Osteocyte (in vitro differentiated cells): ENCODE data around the gene PTGDR. TPM values are rescaled to one million over a fixed set of nuclear protein-coding genes. Genes with fewer than 3 reads are reported as not detected.

Experiments
- DNase-seq: peaks from one replicate; pipeline ENCODE4 v3.0.0; 2021; ENCODE audit warnings: mixed read lengths; ENCODE audit not compliant: unreplicated experiment; ENCODE audit errors: extremely low spot score
- H3K27ac Mint-ChIP-seq: one replicate; pipeline ENCODE4 v1.8.0; 2021; ENCODE audit warnings: mild to moderate bottlenecking, mixed read lengths; ENCODE audit not compliant: unreplicated experiment
- H3K27me3 Mint-ChIP-seq: one replicate; pipeline ENCODE4 v1.8.0; 2021; ENCODE audit warnings: mixed read lengths; ENCODE audit not compliant: unreplicated experiment
- H3K36me3 Mint-ChIP-seq: one replicate; pipeline ENCODE4 v1.8.0; 2021; ENCODE audit warnings: mixed read lengths; ENCODE audit not compliant: unreplicated experiment
- H3K4me1 Mint-ChIP-seq: one replicate; pipeline ENCODE4 v1.8.0; 2021; ENCODE audit warnings: mixed read lengths; ENCODE audit not compliant: unreplicated experiment
- H3K4me3 Mint-ChIP-seq: one replicate; pipeline ENCODE4 v1.8.0; 2021; ENCODE audit warnings: mild to moderate bottlenecking, moderate library complexity, mixed read lengths; ENCODE audit not compliant: unreplicated experiment
- H3K9me3 Mint-ChIP-seq: one replicate; pipeline ENCODE4 v1.8.0; 2021; ENCODE audit warnings: mixed read lengths; ENCODE audit not compliant: unreplicated experiment
- total RNA-seq: library from RNA; stranded (reverse); gene quantifications from 2 replicates; pipeline ENCODE4 v1.2.1, GENCODE V29; 2021
- TF ChIP-seq, protein P1 (sequence below): fragments of 200-600 bp; sonication (generic); IDR thresholded peaks from 2 replicates; pipeline ENCODE4 v1.5.0; 2021; ENCODE audit warnings: antibody characterized with exemption, mild to moderate bottlenecking, moderate library complexity

The PTGDR gene
- total RNA-seq, 1 donor from 2014 or later = not detected

DNA sequence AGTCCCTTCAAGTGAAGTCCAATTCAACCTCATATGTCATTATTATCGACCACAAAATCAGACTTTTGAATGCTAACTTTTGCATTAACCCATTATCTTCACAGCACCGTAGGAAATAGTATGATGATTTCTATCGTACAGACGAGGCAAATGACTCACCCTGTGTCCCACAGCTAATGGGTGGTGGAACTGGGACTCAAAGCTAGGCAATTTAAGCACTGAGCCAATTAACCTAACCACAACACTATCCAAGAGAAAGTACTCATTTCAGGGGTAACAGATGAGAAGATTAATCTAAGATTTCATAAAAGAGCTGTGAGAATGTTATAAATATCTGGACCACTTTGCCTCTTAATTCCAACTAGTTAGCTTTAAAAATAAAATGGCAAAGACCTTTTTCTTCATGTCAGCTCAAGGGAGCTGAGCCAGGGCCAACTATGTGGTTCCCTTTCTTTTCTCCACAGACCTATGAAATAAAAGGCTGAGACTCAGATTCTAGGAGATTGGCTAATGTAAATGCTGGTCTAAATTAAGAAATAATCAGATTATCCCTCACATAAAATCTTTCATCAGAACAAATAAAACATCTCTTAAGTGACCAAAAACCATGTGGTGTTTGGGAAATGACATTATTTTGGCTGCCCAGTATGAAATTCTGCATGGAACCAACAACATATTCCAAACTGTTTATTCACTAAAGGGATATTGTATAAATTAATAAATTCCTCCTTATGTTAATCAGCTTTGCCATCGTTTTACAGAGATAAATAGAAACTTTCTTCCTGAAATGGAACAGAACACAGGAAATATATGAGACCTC is 51.5 kb downstream of the PTGDR start:
- H3K27me3 Mint-ChIP-seq = peaks cover 5% of the 10 kb centered on the region
- H3K27ac Mint-ChIP-seq = no peak overlapping the region
- H3K9me3 Mint-ChIP-seq = peaks cover 8% of the 10 kb centered on the region
- peaks cover 6% of the 10 kb centered on the region for H3K4me1 Mint-ChIP-seq
- TF ChIP-seq, protein P1, sequence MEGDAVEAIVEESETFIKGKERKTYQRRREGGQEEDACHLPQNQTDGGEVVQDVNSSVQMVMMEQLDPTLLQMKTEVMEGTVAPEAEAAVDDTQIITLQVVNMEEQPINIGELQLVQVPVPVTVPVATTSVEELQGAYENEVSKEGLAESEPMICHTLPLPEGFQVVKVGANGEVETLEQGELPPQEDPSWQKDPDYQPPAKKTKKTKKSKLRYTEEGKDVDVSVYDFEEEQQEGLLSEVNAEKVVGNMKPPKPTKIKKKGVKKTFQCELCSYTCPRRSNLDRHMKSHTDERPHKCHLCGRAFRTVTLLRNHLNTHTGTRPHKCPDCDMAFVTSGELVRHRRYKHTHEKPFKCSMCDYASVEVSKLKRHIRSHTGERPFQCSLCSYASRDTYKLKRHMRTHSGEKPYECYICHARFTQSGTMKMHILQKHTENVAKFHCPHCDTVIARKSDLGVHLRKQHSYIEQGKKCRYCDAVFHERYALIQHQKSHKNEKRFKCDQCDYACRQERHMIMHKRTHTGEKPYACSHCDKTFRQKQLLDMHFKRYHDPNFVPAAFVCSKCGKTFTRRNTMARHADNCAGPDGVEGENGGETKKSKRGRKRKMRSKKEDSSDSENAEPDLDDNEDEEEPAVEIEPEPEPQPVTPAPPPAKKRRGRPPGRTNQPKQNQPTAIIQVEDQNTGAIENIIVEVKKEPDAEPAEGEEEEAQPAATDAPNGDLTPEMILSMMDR = no peak
- H3K4me3 Mint-ChIP-seq = no peak overlapping the region
- no peak for DNase-seq
- peaks cover 15% of the 10 kb centered on the region for H3K36me3 Mint-ChIP-seq

DNA sequence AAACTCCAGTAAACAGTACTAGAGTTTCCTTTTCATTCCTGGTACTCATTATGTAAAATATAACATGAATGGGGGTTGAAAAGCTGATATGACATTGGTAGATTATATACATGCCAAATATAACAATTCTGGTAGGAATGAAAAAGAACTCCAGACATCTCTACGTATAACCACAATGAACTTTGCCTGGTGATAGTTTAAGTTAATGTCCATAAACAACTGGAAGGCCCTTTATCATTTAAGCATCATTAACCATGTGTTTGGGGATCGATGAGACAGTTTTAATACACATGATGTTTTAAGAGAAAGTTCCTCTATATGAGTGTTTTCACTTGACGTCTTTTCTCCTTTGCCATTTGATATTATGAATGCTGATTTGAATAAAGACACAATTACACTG is 52.4 kb downstream of the PTGDR start:
- Mint-ChIP-seq H3K9me3 (peaks cover 8% of the 10 kb centered on the region), H3K4me1 (peaks cover 1% of the 10 kb centered on the region), H3K27me3 (peaks cover under 1% of the 10 kb centered on the region), H3K27ac (no peak overlapping the region), H3K4me3 (no peak overlapping the region), H3K36me3 (peaks cover 15% of the 10 kb centered on the region)
- TF ChIP-seq, protein P1 = no peak
- no peak for DNase-seq

GRCh38 chr14:52325126-52325525 is 57.6 kb downstream of the PTGDR start:
- Mint-ChIP-seq H3K4me3 (no peak overlapping the region), H3K9me3 (peaks cover 8% of the 10 kb centered on the region), H3K4me1 (peaks cover 23% of the 10 kb centered on the region), H3K36me3 (peaks cover 14% of the 10 kb centered on the region), H3K27ac (no peak overlapping the region), H3K27me3 (no peaks in the 10 kb centered on the region)
- TF ChIP-seq, protein P1 = no peak
- DNase-seq = no peak

- Mint-ChIP-seq H3K9me3 (peaks cover 7% of the 10 kb centered on the region), H3K36me3 (peaks cover 12% of the 10 kb centered on the region), H3K4me3 (no peak overlapping the region), H3K27ac (no peak overlapping the region), H3K4me1 (peaks cover 23% of the 10 kb centered on the region), H3K27me3 (no peaks in the 10 kb centered on the region)
- TF ChIP-seq, protein P1 = no peak
- no peak for DNase-seq
Measured at GRCh38 chr14:52325630-52326029, 58.1 kb downstream of the PTGDR start.

Other genes starting within 250 kb of the PTGDR start
- gene NID2, start 198.6 kb upstream of the PTGDR start, total RNA-seq = 58.5 and 62.9 TPM in 2 replicates
- gene PTGER2, start 46.6 kb downstream of the PTGDR start, total RNA-seq = 2.1 and 2.4 TPM in 2 replicates